MG63 (cell line): Measurements from ENCODE around the gene CCDC178. TPM values are rescaled to one million over a fixed set of nuclear protein-coding genes. Genes with fewer than 3 reads are reported as not detected.
"Not testable (repeated sequence)": the region's sequence is repeated elsewhere in the genome, so short reads cannot be mapped to it uniquely, and the experiment has no call there.

Experiments used
- DNase-seq: peaks from one replicate; pipeline ENCODE4 v3.0.0-alpha.2; 2020
- H3K27me3 ChIP-seq: fragments of 250-450 bp; sonication (Bioruptor Pico); 2 replicates; pipeline ENCODE4 v1.5.1; 2020; ENCODE audit warnings: mild to moderate bottlenecking, moderate library complexity
- H3K36me3 ChIP-seq: fragments of 250-450 bp; sonication (Bioruptor Pico); 2 replicates; pipeline ENCODE4 v1.5.1; 2020; ENCODE audit warnings: mild to moderate bottlenecking, moderate library complexity
- H3K4me3 ChIP-seq: fragments of 250-450 bp; sonication (Bioruptor Pico); 2 replicates; pipeline ENCODE4 v1.5.1; 2020; ENCODE audit warnings: mild to moderate bottlenecking, moderate library complexity
- H3K9me3 ChIP-seq: fragments of 250-450 bp; sonication (Bioruptor Pico); 2 replicates; pipeline ENCODE4 v1.5.1; 2020; ENCODE audit warnings: mild to moderate bottlenecking, moderate library complexity
- total RNA-seq: library from RNA; depleted of rRNA; stranded (reverse); fragments of >200 nt; shearing (Covaris generic); gene quantifications from 2 replicates; pipeline ENCODE4 v1.2.3, GENCODE V29; 2014; ENCODE audit warnings: low replicate concordance

Gene CCDC178
- total RNA-seq, 1 experiment from 2014 or later = not detected

DNA sequence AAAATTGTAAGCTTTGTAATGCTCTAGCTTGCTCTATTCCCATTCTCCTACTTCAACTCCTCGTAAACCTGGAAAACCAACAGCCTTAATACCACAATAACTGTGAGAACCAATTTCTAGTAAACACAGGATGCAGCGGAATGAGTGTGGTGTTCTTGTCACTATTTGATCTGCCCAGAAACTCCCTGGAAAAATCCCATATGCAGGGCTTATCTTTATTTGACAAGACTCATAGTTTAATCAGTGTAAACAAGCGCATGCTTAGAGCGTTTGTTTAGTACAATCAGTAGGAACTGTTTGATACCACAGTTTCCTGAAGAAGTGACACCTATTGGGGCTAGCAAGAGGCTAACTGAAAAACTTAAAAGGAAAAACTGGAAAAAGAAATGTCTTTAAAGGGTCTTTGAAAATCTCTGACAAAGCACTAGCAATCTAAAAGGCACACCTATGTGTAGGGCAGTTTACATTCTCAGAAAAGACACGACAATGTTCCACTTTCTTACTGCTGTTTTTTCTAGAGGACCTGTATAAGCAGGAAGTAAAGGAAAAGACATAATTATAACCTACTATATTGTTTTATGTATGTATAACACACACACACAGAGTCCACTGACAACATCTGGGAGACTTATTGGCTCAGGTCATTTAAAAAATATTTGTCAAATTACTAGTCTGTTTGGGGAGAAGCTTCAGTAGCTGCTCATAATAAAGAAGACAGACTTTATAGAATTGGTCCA lies 426.3 kb downstream of the CCDC178 start:
- Histone ChIP-seq H3K27me3 (no peaks in the 10 kb centered on the region), H3K4me3 (no peak overlapping the region), H3K9me3 (no peaks in the 10 kb centered on the region), H3K36me3 (no peaks in the 10 kb centered on the region)
- no peak for DNase-seq

DNA sequence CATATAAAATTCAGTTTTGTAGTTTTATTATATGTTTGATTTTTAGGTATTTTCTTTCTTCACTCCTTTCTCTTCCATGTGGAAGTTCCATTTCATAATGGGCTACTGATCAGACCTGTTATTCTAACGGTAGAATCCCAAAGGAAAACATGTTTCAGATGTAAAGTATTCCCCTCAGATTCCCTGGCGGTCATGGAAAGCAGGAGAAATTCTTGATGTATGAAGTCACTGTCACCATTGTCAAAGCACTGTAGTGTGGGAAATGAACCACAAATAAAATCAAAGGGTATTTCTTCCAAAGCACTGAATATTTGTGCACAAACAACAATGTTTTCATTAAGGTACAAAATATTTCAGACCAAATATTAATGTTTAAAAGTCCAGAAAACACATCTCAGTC lies 430.4 kb downstream of the CCDC178 start:
- DNase-seq = no peak
- no peak overlapping the region for H3K4me3 ChIP-seq
- no peaks in the 10 kb centered on the region for H3K27me3 ChIP-seq
- H3K36me3 ChIP-seq = no peaks in the 10 kb centered on the region
- no peaks in the 10 kb centered on the region for H3K9me3 ChIP-seq

DNA sequence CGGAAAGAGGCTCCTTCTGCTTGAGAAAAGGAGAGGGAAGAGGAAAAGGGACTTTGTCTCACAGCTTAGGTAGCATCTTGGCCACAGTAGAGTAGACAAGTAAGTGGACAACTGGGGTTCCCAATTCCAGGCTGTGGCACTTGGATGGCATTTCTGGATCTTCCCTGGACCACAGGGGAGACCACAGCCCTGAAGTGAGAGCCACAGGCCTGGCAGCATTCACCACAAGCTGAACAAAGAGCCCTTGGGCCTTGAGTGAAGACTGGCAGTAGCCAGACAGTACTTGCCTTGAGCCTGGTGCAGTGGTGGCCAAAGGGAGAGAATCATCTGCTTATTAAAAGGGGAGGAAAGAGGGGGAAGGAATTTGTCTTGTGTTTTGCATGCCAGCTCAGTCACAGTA lies 441.6 kb downstream of the CCDC178 start:
- Histone ChIP-seq H3K27me3 (no peaks in the 10 kb centered on the region), H3K36me3 (no peaks in the 10 kb centered on the region), H3K4me3 (no peak overlapping the region), H3K9me3 (no peaks in the 10 kb centered on the region)
- no peak for DNase-seq

DNA sequence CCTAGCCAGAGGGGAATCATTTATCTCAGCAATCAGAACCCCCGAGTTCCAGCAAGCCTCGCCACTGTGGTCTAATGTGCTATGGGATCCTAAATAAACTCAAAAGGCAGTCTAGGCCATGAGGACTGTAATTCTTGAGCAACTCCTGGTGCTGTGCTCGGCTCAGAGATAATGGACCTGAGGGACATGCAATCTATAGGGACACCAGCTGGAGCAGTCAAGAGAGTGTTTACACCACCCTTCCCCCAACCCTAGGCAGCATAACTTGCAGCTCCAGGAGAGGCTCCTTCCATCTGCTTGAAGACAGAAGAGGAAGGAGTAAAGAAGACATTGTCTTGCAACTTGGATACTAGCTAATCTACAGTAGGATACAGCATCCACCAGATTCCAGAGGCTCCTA lies 442.2 kb downstream of the CCDC178 start:
- Histone ChIP-seq H3K9me3 (no peaks in the 10 kb centered on the region), H3K36me3 (no peaks in the 10 kb centered on the region), H3K4me3 (no peak overlapping the region), H3K27me3 (no peaks in the 10 kb centered on the region)
- DNase-seq = no peak

DNA sequence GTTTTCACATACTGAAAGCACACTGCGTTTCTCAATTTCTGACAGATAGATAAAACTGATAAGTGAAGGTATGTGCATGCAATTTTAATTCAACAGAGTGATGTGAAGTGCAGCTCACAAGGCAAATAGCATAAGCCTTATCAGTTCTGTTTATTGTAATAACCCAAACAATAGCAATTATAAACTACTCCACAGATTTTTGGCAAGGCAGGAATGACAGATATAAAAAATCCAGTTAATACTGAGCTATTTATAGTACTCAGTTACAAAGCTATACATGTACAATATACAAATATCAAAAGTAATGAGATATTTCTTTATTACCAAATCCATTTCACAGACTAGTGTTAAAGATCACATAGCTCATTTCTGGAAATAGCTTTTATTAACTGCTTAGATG lies 456.8 kb downstream of the CCDC178 start:
- DNase-seq = no peak
- 0 out of 2 replicates have a peak, but pooled peaks cover 4% of the 10 kb centered on the region for H3K27me3 ChIP-seq
- no peaks in the 10 kb centered on the region for H3K36me3 ChIP-seq
- H3K9me3 ChIP-seq = no peaks in the 10 kb centered on the region
- H3K4me3 ChIP-seq = no peak overlapping the region

DNA sequence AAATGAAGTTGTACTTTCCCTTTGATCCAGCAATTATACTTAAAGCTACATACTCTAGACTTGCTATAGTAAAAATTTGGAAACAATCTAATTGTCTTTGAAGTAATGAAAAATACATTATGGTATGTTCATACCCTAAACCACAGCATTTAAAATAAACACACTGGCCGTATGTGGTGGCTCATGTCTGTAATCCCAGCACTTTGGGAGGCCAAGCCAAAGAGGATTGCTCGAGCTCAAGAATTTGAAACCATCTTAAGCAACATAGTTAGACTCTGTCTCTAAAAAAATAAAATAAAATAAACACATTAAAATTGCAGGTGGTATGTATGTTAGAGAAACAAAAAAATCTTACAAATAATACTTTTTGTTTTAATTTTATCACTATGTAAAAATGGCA lies 459.6 kb downstream of the CCDC178 start:
- H3K36me3 ChIP-seq = no peaks in the 10 kb centered on the region
- no peak overlapping the region for H3K4me3 ChIP-seq
- no peaks in the 10 kb centered on the region for H3K9me3 ChIP-seq
- 0 out of 2 replicates have a peak, but pooled peaks cover 4% of the 10 kb centered on the region for H3K27me3 ChIP-seq
- DNase-seq = no peak

DNA sequence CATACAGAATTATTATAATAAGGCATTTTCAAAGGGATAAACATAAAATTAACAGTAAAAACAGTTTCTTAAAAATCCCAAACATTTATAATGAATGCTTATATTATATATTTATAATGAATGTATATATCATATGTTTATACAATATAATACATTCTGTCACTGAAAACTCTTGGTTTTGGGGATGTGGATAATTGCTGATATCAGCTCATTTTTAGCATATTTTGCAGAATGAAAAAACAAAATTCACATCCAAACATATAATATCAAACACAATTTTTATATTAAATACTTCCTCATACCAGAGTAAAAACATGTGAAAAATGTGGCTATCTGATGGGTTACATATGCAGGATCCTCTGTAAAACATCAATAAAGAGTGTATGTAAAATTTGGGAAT lies 465.0 kb downstream of the CCDC178 start:
- no peak for DNase-seq
- H3K9me3 ChIP-seq = no peaks in the 10 kb centered on the region
- H3K36me3 ChIP-seq = no peaks in the 10 kb centered on the region
- no peaks in the 10 kb centered on the region for H3K27me3 ChIP-seq
- H3K4me3 ChIP-seq = no peak overlapping the region

DNA sequence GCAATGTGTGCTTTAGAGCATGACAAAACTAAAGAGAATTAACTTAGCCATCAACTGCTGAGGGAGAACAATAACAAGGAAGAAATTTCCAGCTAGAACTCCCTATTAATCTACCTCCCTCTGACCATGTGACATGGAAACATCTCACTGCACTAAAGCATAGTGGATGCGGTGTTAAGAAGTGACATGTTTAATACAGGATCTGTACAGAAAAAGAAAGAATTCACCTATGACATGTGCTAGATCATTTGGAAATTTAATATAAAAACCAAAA lies 465.4 kb downstream of the CCDC178 start:
- no peak for DNase-seq
- Histone ChIP-seq H3K9me3 (no peaks in the 10 kb centered on the region), H3K36me3 (no peaks in the 10 kb centered on the region), H3K27me3 (no peaks in the 10 kb centered on the region), H3K4me3 (no peak overlapping the region)

DNA sequence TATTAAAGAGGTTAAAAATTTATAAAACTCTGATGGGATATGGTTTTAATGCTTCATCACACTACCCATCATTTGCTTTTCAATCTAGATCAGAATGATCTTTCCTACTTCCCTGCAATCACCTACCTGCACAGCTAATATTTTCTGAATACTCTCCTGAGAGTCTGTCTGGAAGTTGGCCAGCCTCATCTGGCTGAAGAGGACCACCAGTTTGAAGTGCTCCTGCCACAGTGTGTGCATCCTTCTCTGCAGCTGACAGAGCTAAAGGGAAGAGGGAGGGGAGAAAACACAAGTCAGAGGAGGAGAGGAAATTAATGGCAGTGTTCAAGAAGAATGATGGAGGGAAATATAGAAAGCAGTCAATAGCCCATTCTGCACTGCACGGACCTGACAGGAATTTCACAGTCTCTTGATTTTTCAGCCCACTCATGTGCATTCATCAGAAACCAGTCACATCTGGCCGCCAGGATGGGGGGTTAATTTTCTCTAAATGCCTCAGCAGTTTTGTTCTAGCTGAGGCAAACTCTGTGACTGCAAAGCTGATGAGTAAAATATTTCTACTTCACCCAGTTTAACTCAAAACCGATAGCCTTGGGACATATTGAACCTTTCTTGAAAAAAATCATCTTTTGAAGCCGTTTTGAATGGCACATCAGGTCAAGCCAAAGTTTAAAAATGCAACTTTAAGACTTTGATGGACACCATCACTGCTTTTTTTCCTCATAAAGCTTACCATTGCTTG lies 465.9 kb downstream of the CCDC178 start:
- no peak overlapping the region for H3K4me3 ChIP-seq
- DNase-seq = no peak
- no peaks in the 10 kb centered on the region for H3K9me3 ChIP-seq
- no peaks in the 10 kb centered on the region for H3K27me3 ChIP-seq
- H3K36me3 ChIP-seq = no peaks in the 10 kb centered on the region

DNA sequence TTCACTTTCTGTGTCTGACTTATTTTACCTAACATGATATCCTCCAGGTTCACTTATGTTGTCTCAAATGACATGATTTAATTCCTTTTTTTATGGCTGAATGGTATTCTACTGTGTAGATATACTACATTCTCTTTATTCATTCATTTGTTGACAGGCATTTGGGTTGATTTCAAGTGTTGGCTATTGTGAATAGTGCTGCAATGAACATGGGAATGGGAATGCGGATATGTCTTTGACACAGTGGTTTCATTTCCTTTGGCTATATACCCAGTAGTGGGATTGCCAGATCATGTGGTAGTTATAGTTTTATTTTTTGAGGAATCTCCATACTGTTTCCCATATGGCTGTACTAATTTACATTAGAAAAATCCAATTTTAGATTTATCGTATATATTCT lies 472.3 kb downstream of the CCDC178 start:
- DNase-seq = no peak
- Histone ChIP-seq H3K9me3 (no peaks in the 10 kb centered on the region), H3K4me3 (no peak overlapping the region), H3K36me3 (no peaks in the 10 kb centered on the region), H3K27me3 (no peaks in the 10 kb centered on the region)

DNA sequence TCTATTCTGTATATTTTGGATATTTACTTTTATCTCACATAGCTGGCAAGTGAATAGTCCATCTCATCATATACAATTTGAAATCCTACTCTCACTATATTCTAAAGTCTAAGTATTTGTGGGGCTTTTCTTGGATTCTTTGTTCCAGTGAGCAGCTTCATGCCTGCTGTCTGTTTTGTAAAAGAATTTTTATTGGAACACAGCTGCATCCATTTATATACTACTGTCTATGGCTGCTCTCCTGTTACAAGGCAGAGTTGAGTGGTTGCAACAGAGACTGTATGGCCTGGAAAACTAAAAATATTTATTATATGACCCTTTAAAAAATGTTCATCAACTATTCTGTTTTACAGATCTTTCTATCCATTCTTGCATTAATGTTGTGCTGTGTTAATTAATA lies 474.4 kb downstream of the CCDC178 start:
- H3K36me3 ChIP-seq = no peaks in the 10 kb centered on the region
- no peak for DNase-seq
- H3K9me3 ChIP-seq = no peaks in the 10 kb centered on the region
- no peaks in the 10 kb centered on the region for H3K27me3 ChIP-seq
- H3K4me3 ChIP-seq = no peak overlapping the region

DNA sequence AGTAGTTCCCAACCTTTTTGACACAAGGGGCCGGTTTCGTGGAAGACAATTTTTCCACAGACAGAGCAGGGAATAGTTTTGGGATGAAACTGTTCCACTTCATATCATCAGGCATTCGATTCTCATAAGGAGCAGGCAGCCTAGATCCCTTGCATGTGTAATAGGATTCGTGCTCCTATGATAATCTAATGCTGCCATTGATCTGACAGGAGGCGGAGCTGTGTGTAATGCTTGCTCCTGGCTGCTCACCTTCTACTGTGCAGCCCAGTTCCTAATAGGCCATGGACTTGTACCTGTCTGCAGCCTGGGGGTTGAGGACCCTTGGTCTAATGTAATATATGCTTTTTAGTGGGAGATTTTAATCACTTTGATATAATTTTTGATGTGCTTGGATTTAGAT lies 479.0 kb downstream of the CCDC178 start:
- no peaks in the 10 kb centered on the region for H3K9me3 ChIP-seq
- H3K4me3 ChIP-seq = no peak overlapping the region
- no peaks in the 10 kb centered on the region for H3K36me3 ChIP-seq
- DNase-seq = no peak
- no peaks in the 10 kb centered on the region for H3K27me3 ChIP-seq

DNA sequence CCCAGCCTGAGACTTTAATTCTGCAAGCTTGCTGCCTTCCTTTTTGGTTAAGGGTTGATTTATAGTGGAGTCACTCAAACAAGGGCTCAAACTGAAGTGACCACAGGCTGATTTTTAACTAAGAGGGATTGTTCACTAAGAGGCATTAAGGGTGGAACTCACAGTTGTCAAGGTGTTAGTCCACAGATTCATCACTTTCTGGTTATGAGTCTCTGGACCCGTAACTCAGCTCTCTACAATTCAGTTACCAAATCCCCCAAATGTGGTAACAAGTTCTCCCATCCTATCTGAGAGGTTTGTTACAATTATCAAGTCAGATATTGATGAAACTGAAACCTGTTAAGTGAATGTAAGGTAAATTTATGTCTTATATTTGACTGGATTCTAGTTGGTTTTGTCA lies 481.8 kb downstream of the CCDC178 start:
- no peaks in the 10 kb centered on the region for H3K9me3 ChIP-seq
- no peaks in the 10 kb centered on the region for H3K27me3 ChIP-seq
- no peak for DNase-seq
- H3K36me3 ChIP-seq = no peaks in the 10 kb centered on the region
- no peak overlapping the region for H3K4me3 ChIP-seq

DNA sequence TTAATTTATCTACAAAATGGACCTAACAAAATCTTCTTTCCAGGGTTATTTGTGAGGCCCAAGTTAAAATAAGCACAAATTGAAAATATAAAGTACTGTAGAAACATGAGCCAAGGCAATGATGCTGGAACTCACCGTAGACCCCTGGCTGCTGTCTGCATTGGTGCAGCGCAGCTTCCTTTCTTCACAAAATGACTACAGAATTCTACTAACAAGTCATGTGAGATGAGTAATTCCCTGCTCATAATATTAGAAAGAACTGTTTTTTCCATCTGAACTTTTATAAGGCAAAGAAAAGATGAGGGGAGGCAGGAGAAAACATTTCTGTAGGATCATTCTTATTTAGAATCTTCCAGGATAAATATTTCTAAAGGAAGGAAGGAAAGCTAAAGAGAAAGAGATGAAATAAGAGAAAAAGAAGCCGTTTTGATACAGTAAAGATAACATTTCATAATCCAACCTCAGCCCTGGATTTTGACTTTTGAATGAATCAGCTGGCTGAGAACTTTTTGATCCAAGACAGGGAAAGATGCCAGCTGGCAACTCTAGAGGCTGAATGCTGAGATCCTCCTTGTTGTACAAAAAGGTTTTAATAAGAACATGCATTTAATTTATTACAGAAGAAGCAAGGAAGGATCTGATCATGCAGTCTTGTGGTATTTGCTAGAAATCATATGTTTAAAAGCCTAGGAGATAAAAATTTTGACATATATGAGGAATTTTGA lies 483.8 kb downstream of the CCDC178 start:
- no peak overlapping the region for H3K4me3 ChIP-seq
- no peaks in the 10 kb centered on the region for H3K36me3 ChIP-seq
- DNase-seq = peak; percentile 3
- no peaks in the 10 kb centered on the region for H3K27me3 ChIP-seq
- H3K9me3 ChIP-seq = no peaks in the 10 kb centered on the region

DNA sequence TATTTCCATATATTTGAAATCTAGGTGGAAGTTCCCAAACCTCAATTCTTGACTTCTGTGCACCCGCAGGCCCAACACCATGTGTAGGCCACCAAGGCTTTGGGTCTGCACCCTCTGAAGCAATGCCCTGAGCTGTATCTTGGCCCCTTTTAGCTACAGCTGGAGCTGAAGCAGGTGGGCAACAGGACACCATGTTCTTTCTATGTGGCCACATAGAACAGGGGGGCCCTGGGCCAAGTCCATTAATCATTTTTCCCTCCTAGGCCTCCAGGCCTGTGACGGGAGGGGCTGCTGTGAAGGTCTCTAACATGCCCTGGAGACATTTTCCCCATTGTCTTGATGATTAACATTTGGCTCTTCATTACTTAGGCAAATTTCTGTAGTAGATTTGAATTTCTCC lies 488.2 kb downstream of the CCDC178 start:
- not testable (repeated sequence) for DNase-seq, H3K4me3 ChIP-seq, H3K27me3 ChIP-seq, H3K36me3 ChIP-seq, H3K9me3 ChIP-seq

DNA sequence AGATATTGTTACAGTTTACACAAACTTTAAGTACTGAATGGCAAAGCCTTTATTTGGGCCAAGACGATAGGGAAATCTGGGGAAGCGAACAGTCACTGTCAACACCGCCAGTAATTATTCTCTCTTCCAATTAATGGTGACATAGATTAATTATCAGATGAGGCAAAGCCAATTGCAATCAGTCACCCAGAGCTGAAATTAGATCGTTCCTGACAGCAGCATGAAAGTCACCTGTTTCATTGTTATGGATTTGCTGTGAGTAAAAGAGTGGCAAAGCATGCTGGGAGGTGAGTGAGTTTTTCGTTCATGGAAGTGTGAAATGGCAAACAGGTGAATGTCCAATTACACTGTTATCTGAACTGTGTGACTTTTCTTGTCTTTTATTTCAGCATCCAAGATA lies 502.9 kb downstream of the CCDC178 start:
- Histone ChIP-seq H3K9me3 (no peaks in the 10 kb centered on the region), H3K4me3 (no peak overlapping the region), H3K27me3 (no peaks in the 10 kb centered on the region), H3K36me3 (no peaks in the 10 kb centered on the region)
- no peak for DNase-seq

DNA sequence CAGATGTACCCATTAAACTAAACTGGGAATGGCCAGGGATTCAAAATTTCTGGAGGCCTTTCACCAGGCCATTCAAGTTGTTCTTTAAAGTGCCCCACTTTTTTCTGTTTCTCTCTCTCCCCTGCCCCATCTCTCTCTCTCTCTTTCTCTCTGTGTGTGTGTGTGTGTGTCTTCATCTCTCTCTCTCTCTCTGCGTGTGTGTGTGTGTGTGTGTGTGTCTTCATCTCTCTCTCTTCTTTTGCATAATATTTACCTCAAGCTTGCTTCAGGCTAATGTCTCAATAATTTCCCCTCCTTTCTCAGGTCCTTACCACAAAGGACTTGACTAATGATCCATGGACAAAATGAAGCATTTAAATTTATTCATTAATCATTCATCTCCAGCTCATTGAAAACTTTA lies 503.5 kb downstream of the CCDC178 start:
- Histone ChIP-seq H3K4me3 (no peak overlapping the region), H3K9me3 (no peaks in the 10 kb centered on the region), H3K36me3 (no peaks in the 10 kb centered on the region), H3K27me3 (no peaks in the 10 kb centered on the region)
- no peak for DNase-seq

DNA sequence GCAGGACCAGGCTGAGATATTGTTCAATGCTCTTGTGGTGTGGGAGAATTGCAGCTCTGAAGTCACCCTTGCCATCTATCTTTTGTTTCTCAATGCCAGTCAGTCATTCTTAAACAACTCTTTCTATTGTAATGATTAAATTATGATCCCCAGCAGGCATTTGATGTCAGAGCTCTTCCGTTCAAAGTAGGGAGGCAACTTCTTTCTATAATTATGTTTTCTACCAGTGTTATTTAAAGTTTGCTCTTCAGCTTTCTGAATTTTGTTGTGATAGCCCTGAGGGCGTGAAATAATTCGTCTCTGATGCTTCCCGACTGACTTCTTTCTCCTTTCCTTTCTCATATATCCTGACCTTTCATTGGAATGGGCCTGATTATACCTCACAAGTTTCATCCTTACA lies 506.3 kb downstream of the CCDC178 start:
- Histone ChIP-seq H3K27me3 (no peaks in the 10 kb centered on the region), H3K4me3 (no peak overlapping the region), H3K36me3 (no peaks in the 10 kb centered on the region), H3K9me3 (no peaks in the 10 kb centered on the region)
- DNase-seq = no peak
